Epidermal melanocyte (primary cell): Measurements from ENCODE around the gene WDR7.

Source experiments
- DNase-seq: peaks from one replicate; pipeline ENCODE4 v3.0.0; 2011; ENCODE audit warnings: low spot score; ENCODE audit not compliant: insufficient read length

Gene WDR7

DNA sequence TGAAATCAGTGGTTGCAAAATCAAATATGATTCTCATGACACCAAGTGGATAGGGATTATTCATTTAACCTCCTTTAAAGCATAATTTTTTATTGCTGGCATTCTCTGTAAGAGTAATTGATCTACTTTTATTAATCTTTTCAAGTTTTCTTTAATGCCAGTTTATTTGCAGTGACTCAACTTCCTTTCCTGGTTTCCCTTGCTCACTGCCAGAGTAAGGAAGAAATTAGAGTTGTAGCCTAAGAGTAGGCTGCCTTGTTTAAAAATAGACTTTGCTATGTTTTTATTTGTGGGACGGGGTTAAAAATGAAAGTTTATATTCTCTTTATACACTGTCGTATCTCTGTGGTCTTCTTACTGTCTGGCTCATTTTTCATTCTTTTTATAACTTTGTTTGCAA is 148.6 kb downstream of the WDR7 start:
- no peak for DNase-seq

DNA sequence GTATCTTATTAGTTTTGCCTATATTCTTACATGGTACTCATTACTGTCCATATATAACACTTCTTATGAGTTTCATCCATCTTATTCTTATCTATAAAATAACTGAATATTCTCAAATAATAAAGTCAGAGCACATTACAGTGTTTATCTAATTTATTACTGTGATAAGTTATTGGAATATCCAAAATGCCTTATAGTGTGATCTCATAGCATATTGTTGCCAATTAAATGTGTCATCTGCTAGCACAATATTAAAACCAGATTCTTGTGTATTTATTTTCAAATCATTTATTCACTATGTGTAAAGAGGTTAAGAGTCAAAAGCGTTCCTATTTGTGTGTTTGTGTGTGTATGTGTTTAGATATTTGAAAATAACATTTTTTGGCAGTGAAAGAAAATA is 151.9 kb downstream of the WDR7 start:
- no peak for DNase-seq

- DNase-seq, result no peak
Observed at GRCh38 chr18:56804395-56804794, 153.2 kb downstream of the WDR7 start.

DNA sequence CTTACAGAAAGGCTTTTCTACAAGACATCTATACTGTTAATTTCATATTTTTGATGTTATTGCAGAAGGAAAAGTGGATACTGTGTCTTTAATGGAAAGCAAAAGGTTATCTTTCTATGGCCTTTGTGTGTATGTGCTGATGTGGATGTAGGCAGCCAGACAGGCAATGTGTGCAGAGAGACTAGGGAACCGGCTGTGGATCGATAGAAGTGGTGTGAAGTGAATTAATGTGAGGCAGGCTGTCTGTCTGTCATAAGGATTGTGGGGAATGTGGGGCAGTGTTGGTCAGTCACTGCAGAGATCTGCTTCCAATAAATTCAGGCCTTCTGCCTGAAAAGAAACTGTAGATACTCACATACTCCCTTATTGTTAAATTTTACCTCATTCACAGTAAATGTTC is 156.7 kb downstream of the WDR7 start:
- DNase-seq, result no peak

DNA sequence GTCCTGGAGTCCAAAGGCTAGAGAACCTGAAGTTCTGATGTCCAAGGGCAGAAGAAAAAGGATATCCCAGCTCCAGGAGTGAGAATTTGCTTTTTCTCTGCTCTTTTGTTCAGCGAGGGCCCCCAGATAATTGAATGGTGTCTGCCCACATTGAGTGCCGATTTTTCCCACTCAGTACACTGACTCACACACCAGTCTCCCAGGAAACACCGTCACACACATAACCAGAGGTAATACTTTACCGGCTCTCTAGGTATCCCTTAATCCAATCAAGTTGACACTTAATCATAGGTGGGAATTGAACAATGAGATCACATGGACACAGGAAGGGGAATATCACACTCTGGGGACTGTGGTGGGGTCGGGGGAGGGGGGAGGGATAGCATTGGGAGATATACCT is 161.5 kb downstream of the WDR7 start:
- no peak for DNase-seq

DNA sequence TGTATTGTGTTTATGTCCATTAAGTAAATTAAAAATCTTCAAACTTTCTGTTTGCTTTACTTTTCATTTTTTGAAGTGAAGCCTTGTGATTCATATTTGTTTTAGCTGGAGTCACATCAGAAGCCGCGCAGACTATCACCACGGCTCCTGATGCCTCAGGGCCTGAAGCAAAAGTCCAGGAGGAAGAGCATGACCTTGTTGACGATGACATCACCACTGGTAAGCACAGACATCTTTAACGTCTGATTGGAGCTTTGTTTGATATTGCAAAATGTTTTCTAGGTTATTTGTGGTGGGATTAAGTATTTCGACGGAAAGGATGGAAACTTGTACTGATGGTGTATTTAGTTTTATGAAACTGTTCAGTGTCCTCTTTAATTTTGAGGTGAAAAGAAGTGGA is 164.8 kb downstream of the WDR7 start:
- no peak for DNase-seq

- no peak for DNase-seq
Observed at GRCh38 chr18:56823986-56824565, 172.9 kb downstream of the WDR7 start.

- no peak for DNase-seq
Observed at GRCh38 chr18:56825321-56825720, 174.2 kb downstream of the WDR7 start.

DNA sequence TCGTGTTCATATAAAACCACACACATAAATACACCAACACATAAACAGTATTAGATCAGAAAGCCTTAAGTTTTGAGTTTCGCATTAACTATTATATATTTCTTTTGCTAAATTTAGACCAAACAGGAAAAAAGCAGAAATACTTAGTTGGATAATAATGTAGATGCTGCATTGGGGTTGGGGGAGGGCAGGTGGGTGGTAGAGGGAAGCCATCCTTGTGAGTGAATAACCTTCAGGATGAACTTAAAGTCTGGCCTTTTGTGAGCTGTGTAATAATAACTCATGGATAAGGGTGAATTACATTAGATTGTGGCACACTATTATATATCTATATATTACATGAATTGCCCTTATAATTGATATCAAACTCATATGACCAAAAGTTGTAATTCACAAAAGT is 174.7 kb downstream of the WDR7 start:
- DNase-seq, result no peak

DNA sequence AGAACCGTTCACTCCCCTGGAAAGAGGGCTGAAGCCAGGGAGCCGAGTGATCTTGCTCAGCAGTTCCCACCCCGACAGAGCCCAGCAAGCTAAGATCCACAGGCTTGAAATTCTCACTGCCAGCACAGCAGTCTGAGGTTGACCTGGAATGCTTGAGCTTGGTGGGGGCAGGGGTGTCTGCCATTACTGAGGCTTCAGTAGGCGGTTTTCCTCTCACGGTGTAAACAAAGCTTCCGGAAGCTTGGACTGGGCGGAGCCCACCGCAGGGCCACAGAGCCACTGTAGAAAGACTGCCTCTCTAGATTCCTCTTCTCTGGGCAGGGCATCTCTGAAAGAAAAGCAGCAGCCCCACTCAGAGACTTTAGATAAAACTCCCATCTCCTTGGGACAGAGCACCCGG is 180.8 kb downstream of the WDR7 start:
- no peak for DNase-seq

DNA sequence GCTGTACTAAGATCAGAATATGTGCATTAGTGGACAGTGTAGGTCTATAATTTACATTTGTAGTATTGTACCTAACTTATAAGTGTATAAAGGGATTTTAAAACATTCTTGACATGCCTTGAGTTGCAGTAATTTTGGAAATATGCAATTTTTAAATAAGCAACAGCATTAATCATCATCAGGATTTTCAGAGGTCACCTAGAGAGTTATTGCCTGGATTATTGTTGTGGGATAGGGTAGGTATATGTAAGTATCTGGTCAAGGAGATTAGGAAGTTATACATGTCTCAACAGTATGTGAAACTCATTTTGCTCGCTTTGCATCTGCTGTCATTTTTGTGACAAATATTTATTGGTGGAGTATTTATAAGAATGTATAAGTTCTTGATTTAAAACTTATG is 184.2 kb downstream of the WDR7 start:
- no peak for DNase-seq

- DNase-seq, result no peak
Observed at GRCh38 chr18:56836173-56836572, 185.0 kb downstream of the WDR7 start.

DNA sequence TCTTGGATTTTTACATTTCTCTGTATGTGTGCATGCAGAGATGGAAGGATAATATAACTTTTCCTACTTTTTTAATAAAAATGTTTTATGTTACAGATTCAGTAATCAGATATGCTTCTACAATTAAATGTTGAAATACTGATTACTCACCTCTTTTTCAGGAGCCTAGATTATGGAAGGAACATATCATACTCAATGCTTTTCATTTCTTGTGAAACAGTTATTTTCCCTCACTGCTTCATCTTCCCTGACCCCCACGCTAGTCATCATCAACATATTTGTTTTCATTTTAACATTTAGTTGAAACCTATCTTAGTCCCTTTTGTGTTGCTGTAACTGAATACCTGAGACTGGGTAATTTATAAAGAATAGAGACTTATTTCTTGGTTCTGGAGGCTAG is 190.7 kb downstream of the WDR7 start:
- no peak for DNase-seq

GRCh38 chr18:56843241-56843640 is 192.1 kb downstream of the WDR7 start:
- no peak for DNase-seq

GRCh38 chr18:56844556-56844955 is 193.4 kb downstream of the WDR7 start:
- DNase-seq, result no peak

DNA sequence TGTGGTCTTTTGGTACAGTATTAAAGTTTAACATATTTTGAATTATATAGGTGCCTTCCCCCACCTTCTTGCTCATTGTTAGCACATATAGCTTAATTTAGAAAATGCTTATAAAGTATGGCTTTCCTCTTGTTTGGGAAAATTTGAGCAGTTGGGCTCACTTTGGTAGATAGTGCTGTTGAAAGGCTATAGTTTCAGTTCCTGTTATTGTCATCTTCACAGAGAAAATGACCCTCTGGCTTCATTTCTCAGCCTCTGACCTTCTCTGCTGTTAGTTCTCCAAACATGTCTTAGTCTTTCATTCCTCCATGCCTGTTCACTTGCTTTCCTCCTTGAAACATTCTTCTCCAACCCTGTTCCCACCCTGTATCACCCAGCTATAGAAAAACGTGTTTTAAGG is 200.6 kb downstream of the WDR7 start:
- DNase-seq, result no peak

- DNase-seq, result no peak
Observed at GRCh38 chr18:56853961-56854360, 202.8 kb downstream of the WDR7 start.

DNA sequence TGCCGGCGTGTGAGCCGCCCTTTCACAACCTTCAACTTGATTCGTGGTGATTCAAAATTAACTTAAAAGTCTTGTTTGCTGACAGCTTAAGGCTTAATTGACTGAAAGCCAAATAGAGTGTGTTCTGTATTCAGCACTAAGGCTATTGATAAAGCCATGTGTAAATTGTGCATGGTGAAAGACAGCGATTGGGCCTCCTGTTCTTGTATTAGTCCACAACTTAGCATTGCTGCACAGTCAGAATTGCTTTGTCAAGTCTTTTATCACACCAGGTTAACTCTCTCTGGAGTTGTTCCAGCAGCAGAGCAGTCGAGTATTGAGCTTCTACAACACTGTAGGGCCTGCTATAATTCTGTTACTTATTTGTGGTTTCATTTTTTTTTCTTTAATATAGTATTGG is 210.1 kb downstream of the WDR7 start:
- DNase-seq, result no peak

DNA sequence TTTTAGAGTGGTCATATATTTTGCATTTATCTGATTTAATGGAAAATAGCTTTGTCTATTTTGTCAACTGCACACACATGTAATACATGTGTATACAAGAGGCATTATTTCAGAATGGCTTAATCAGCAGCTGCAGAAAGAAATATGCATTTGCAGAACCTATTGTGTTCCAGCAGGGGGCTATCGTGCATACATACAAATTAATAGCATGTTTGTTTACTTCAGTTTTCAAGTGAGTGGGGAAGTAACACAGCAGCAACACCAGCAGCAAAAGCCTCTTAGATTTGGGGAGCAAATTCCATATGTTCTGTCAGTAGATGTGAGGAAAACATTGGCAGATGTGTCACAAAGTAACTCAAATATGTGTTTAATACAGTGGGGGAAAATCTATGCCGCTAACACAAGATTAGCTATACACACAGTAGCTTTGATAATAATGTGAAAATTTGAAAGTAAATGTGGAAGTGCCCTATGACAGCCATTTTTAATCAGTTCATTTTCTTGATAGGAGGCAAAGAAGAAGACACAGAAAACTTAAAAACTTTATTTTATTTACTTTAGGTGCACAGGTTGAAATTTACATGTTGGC is 218.1 kb downstream of the WDR7 start:
- DNase-seq, result no peak

GRCh38 chr18:56870982-56871381 is 219.8 kb downstream of the WDR7 start:
- no peak for DNase-seq

DNA sequence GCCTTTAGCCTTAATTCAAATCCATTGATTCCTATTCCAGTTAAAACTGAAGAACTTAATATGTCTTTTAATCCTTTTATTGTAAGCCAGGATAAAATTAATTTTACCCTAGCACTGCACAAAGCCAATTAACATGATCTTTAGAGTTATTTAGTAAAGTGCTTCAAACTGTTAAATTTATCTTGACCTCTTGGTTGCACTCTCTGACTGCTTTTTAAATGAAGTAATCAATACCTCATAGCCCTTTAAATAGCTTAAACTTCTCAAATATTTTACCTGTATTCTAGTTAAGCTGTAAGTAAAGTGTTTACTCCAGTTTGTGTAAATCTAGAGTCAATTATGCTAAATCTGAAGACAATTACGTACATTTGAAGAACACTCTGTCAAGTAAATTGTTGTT is 221.0 kb downstream of the WDR7 start:
- DNase-seq, result no peak

DNA sequence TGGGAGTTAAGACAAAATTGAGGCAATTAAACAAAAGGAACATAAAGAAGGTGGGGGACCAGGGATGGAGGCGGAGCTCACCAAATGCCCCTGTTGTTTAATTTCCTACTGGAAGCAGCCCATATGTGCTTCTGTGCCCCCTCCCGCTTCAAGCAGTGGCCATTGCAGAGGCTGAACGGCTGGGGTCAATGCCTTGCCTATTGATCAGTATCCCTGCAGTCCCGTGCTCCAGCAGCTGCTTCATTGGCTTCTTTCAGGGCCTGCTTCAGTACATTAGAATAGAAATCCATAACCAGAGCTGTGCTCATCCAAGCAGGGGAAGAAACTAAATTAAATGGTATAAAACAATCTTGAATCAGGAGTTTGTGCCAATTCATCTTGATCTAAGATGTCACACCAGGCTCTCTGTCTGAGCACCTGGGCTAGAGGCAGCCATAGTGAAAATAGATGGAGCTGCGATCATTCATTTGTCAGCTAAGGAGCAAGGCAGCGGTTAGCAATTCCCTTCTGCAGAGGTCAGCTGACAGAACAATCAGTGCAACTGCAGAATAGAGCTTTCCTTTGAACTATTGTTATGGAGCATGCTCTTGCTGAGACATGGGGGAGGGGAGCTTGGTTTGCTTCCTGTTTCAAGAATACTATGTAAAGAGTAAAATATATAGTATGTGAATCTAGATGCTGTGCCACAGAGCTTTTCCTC is 222.4 kb downstream of the WDR7 start:
- DNase-seq, result no peak

- DNase-seq, result no peak
Observed at GRCh38 chr18:56878711-56879110, 227.6 kb downstream of the WDR7 start.
